Caco-2 (cell line): Measurements from ENCODE around the gene TTLL8. TPM values are rescaled to one million over a fixed set of nuclear protein-coding genes. Genes with fewer than 3 reads are reported as not detected.
"Not testable (repeated sequence)": the region's sequence is repeated elsewhere in the genome, so short reads cannot be mapped to it uniquely, and the experiment has no call there.

ENCODE experiments used
- BruUV-seq: library from RNA; stranded (reverse); fragments of 400-500 nt; replicated peaks from 2 replicates; lab custom pipeline; 2021; lab: Mats Ljungman, UMichigan
- CTCF ChIA-PET: fragments of 300-600 bp; sonication (Branson Sonifier 250); formaldehyde crosslinking; loops from one replicate; lab custom pipeline; 2022; ENCODE audit warnings: antibody characterized with exemption; lab: Charles Lee
- POLR2A ChIA-PET: fragments of 300-600 bp; sonication (Branson Sonifier 250); formaldehyde crosslinking; loops from one replicate; lab custom pipeline; 2022; ENCODE audit warnings: antibody characterized with exemption; lab: Charles Lee
- DNase-seq, 2 experiments: peaks; one replicate each; pipeline versions ENCODE4 v3.0.0 to v3.0.0-alpha.2; 2020 to 2022
- H3K27me3 ChIP-seq: replicated peaks from 2 replicates; pipeline ENCODE4 v1.6.0; 2011; ENCODE audit warnings: low read length; ENCODE audit not compliant: control insufficient read depth, insufficient read depth
- H3K36me3 ChIP-seq: 2 replicates; pipeline ENCODE4 v1.5.1; 2011; ENCODE audit warnings: low read length; ENCODE audit not compliant: control insufficient read depth, insufficient read depth
- H3K4me1 ChIP-seq: fragments of 250-450 bp; sonication (Bioruptor Pico); 2 replicates; pipeline ENCODE4 v1.5.1; 2020; ENCODE audit warnings: mild to moderate bottlenecking
- H3K4me3 ChIP-seq: 2 replicates; pipeline ENCODE4 v1.5.1; 2011; ENCODE audit warnings: low read depth, mild to moderate bottlenecking, control low read depth, low read length
- H3K9me3 ChIP-seq: fragments of 250-450 bp; sonication (Bioruptor Pico); 2 replicates; pipeline ENCODE4 v1.5.1; 2020; ENCODE audit warnings: mild to moderate bottlenecking, moderate library complexity
- H3K27ac Mint-ChIP-seq: one replicate; pipeline ENCODE4 v1.8.0; 2022; ENCODE audit warnings: mixed read lengths; ENCODE audit not compliant: unreplicated experiment
- H3K27me3 Mint-ChIP-seq: one replicate; pipeline ENCODE4 v1.8.0; 2022; ENCODE audit warnings: mixed read lengths; ENCODE audit not compliant: insufficient read depth, unreplicated experiment
- H3K36me3 Mint-ChIP-seq: one replicate; pipeline ENCODE4 v1.8.0; 2022; ENCODE audit warnings: mild to moderate bottlenecking, mixed read lengths; ENCODE audit not compliant: insufficient read depth, unreplicated experiment
- H3K4me1 Mint-ChIP-seq: one replicate; pipeline ENCODE4 v1.8.0; 2022; ENCODE audit warnings: low read depth, mixed read lengths; ENCODE audit not compliant: unreplicated experiment
- H3K4me3 Mint-ChIP-seq: one replicate; pipeline ENCODE4 v1.8.0; 2022; ENCODE audit warnings: mild to moderate bottlenecking, moderate library complexity, mixed read lengths; ENCODE audit not compliant: unreplicated experiment
- H3K9me3 Mint-ChIP-seq: one replicate; pipeline ENCODE4 v1.8.0; 2022; ENCODE audit warnings: mixed read lengths; ENCODE audit not compliant: unreplicated experiment
- CTCF ChIP-seq, 2 experiments: fragments of 200-600 bp in 1 of 2; IDR thresholded peaks; 1 replicate in 1 of 2; 2 replicates in 1 of 2; pipeline versions ENCODE4 v1.5.1 to v1.8.0; 2011 to 2022; ENCODE audit warnings: antibody characterized with exemption in 1 of 2, control low read depth in 1 of 2, inconsistent platforms in 1 of 2, low read depth in 1 of 2, low read length in 1 of 2, mild to moderate bottlenecking in 1 of 2, moderate library complexity in 1 of 2; ENCODE audit not compliant: insufficient read depth in 1 of 2, severe bottlenecking in 1 of 2, unreplicated experiment in 1 of 2
- intact Hi-C: fragments of 100-400 bp; cut with micrococcal nuclease; formaldehyde crosslinking; loops from one replicate; pipeline ENCODE4 v1.10.0; 2022; ENCODE audit not compliant: unreplicated experiment
- total RNA-seq: library from RNA; stranded (reverse); gene quantifications from 2 replicates; pipeline ENCODE4 v1.2.3, GENCODE V29; 2022

The TTLL8 gene
- total RNA-seq, 1 experiment from 2014 or later: not detected

- Histone ChIP-seq H3K4me3 (no peak overlapping the region), H3K9me3 (no peaks in the 10 kb centered on the region; the same call in 1 of the 2 replicates), H3K4me1 (peaks cover 14% of the 10 kb centered on the region), H3K27me3 (no peaks in the 10 kb centered on the region), H3K36me3 (no peaks in the 10 kb centered on the region)
- no peaks in the 10 kb centered on the region for H3K27me3 Mint-ChIP-seq
- no peak overlapping the region for H3K4me3 Mint-ChIP-seq
- intact Hi-C loops: no loop called here
- ChIA-PET POLR2A (no interaction called here), CTCF (no interaction called here)
- H3K27ac Mint-ChIP-seq: no peak overlapping the region
- no peak for DNase-seq
- peaks cover 13% of the 10 kb centered on the region for H3K4me1 Mint-ChIP-seq
- no TSS peak for BruUV-seq
- peaks cover 23% of the 10 kb centered on the region for H3K9me3 Mint-ChIP-seq
- TF ChIP-seq CTCF (IDR thresholded peaks at IDR 0.05; ENCODE audit: insufficient read depth in 1 of 2, low read depth in 1 of 2, low read length in 1 of 2, severe bottlenecking in 1 of 2, unreplicated experiment in 1 of 2): no peak
- peaks cover 4% of the 10 kb centered on the region for H3K36me3 Mint-ChIP-seq
Observed at GRCh38 chr22:50088096-50088495, 30.0 kb upstream of the TTLL8 start.

GRCh38 chr22:50087646-50088045 lies 29.5 kb upstream of the TTLL8 start:
- intact Hi-C loops: no loop called here
- Mint-ChIP-seq H3K9me3 (peaks cover 23% of the 10 kb centered on the region), H3K4me1 (peaks cover 17% of the 10 kb centered on the region), H3K27me3 (no peaks in the 10 kb centered on the region), H3K4me3 (no peak overlapping the region), H3K36me3 (peaks cover 4% of the 10 kb centered on the region), H3K27ac (no peak overlapping the region)
- TF ChIP-seq CTCF (IDR thresholded peaks at IDR 0.05; ENCODE audit: insufficient read depth in 1 of 2, low read depth in 1 of 2, low read length in 1 of 2, severe bottlenecking in 1 of 2, unreplicated experiment in 1 of 2): no peak
- POLR2A ChIA-PET: no interaction called here
- BruUV-seq: no TSS peak
- Histone ChIP-seq H3K9me3 (no peaks in the 10 kb centered on the region; the same call in 1 of the 2 replicates), H3K4me3 (no peak overlapping the region), H3K27me3 (no peaks in the 10 kb centered on the region), H3K36me3 (no peaks in the 10 kb centered on the region), H3K4me1 (peaks cover 18% of the 10 kb centered on the region)
- CTCF ChIA-PET: no interaction called here
- DNase-seq: no peak

- H3K4me3 Mint-ChIP-seq, H3K27me3 Mint-ChIP-seq, CTCF ChIA-PET, H3K36me3 Mint-ChIP-seq, H3K27ac Mint-ChIP-seq, DNase-seq, POLR2A ChIA-PET, intact Hi-C loops, H3K4me3 ChIP-seq, H3K36me3 ChIP-seq, H3K9me3 ChIP-seq, BruUV-seq, H3K27me3 ChIP-seq: not testable (repeated sequence)
- H3K4me1 ChIP-seq: peaks cover 25% of the 10 kb centered on the region
- Mint-ChIP-seq H3K9me3 (peaks cover 23% of the 10 kb centered on the region), H3K4me1 (peaks cover 15% of the 10 kb centered on the region)
Observed at GRCh38 chr22:50086975-50087374, 28.9 kb upstream of the TTLL8 start.

- Mint-ChIP-seq H3K27me3 (no peaks in the 10 kb centered on the region), H3K36me3 (peaks cover 4% of the 10 kb centered on the region), H3K9me3 (peaks cover 23% of the 10 kb centered on the region), H3K27ac (no peak overlapping the region), H3K4me3 (no peak overlapping the region), H3K4me1 (peaks cover 10% of the 10 kb centered on the region)
- CTCF ChIA-PET: no interaction called here
- Histone ChIP-seq H3K4me3 (no peak overlapping the region), H3K4me1 (peaks cover 23% of the 10 kb centered on the region), H3K36me3 (no peaks in the 10 kb centered on the region), H3K27me3 (no peaks in the 10 kb centered on the region), H3K9me3 (no peaks in the 10 kb centered on the region; the same call in 1 of the 2 replicates)
- DNase-seq: no peak
- no TSS peak for BruUV-seq
- POLR2A ChIA-PET: interaction anchor here (0.6 kb wide), 1 partner anchor 71 kb away, joined by 3 read pairs; no protein-coding TSS in a partner anchor
- intact Hi-C loops: no loop called here
- no peak for TF ChIP-seq CTCF (IDR thresholded peaks at IDR 0.05; ENCODE audit: insufficient read depth in 1 of 2, low read depth in 1 of 2, low read length in 1 of 2, severe bottlenecking in 1 of 2, unreplicated experiment in 1 of 2)
Observed at GRCh38 chr22:50086526-50086925, 28.4 kb upstream of the TTLL8 start.
